Measurements from ENCODE around the gene OR51D1. TPM values are rescaled to one million over a fixed set of nuclear protein-coding genes. Genes with fewer than 3 reads are reported as not detected.

Gene OR51D1
- total RNA-seq, 4 donors from 2014 or later, result not detected

- Histone ChIP-seq H3K36me3 (no peaks in the 10 kb centered on the region), H3K27ac (no peak overlapping the region), H3K4me1 (no peaks in the 10 kb centered on the region), H3K9me3 (no peaks in the 10 kb centered on the region), H3K27me3 (no peaks in the 10 kb centered on the region), H3K4me3 (no peak overlapping the region)
- no peak for DNase-seq
- in situ Hi-C loops (cut with MboI; ENCODE audit: low sequenced_read_pairs in 4 of 4) (loop anchor here in 3 of 4 donors (10.0 to 25.0 kb wide), 4 partner anchors 189 to 1176 kb away; partner anchors contain the start of genes OR51F2 (in 2 of the 3), OR51L1 (in 1 of the 3) and OR52N2 (in 1 of the 3)), intact Hi-C loops (cut with DNase I; ENCODE audit: low total_unique reads) (loop anchor here (2.0 to 5.0 kb wide), 2 partner anchors 366 to 1717 kb away; no protein-coding TSS in a partner anchor)
- ATAC-seq, result no peak
- TF ChIP-seq CTCF (IDR thresholded peaks at IDR 0.05 in 4 of 5, conservative IDR thresholded peaks at IDR 0.05 in 1 of 5), result no peak
- TF ChIP-seq POLR2A (IDR thresholded peaks at IDR 0.05), result no peak
Measured at GRCh38 chr11:4636136-4636535, 1.1 kb upstream of the OR51D1 start.

GRCh38 chr11:4637662-4638047, 378 bp downstream of the OR51D1 start:
- intact Hi-C loops (cut with DNase I; ENCODE audit: low total_unique reads), result loop anchor here (1.0 to 5.0 kb wide), 3 partner anchors 189 to 1715 kb away; no protein-coding TSS in a partner anchor
- Histone ChIP-seq H3K4me3 (no peak overlapping the region), H3K27ac (no peak overlapping the region), H3K27me3 (no peaks in the 10 kb centered on the region), H3K36me3 (no peaks in the 10 kb centered on the region), H3K4me1 (no peaks in the 10 kb centered on the region), H3K9me3 (no peaks in the 10 kb centered on the region)
- no peak for ATAC-seq
- in situ Hi-C loops (cut with MboI; ENCODE audit: low sequenced_read_pairs in 4 of 4), result loop anchor here in 3 of 4 donors (10.0 to 25.0 kb wide), 4 partner anchors 187 to 1175 kb away; partner anchors contain the start of genes OR51F2 (in 2 of the 3), OR51L1 (in 1 of the 3) and OR52N2 (in 1 of the 3)
- no peak for DNase-seq
- TF ChIP-seq POLR2A (IDR thresholded peaks at IDR 0.05), result no peak
- TF ChIP-seq CTCF (IDR thresholded peaks at IDR 0.05 in 4 of 5, conservative IDR thresholded peaks at IDR 0.05 in 1 of 5), result no peak

- TF ChIP-seq POLR2A (IDR thresholded peaks at IDR 0.05), result no peak
- no peak for TF ChIP-seq CTCF (IDR thresholded peaks at IDR 0.05 in 4 of 5, conservative IDR thresholded peaks at IDR 0.05 in 1 of 5)
- ATAC-seq, result no peak
- Histone ChIP-seq H3K36me3 (no peaks in the 10 kb centered on the region), H3K4me3 (no peak overlapping the region), H3K27ac (no peak overlapping the region), H3K27me3 (no peaks in the 10 kb centered on the region), H3K9me3 (no peaks in the 10 kb centered on the region), H3K4me1 (no peaks in the 10 kb centered on the region)
- DNase-seq, result no peak
- intact Hi-C loops (cut with DNase I; ENCODE audit: low total_unique reads) (loop anchor here (5.0 kb wide), 1 partner anchor 362 kb away; no protein-coding TSS in a partner anchor), in situ Hi-C loops (cut with MboI; ENCODE audit: low sequenced_read_pairs in 4 of 4) (loop anchor here in 3 of 4 donors (10.0 to 25.0 kb wide), 4 partner anchors 185 to 1172 kb away; partner anchors contain the start of genes OR51F2 (in 2 of the 3), OR51L1 (in 1 of the 3) and OR52N2 (in 1 of the 3))
Measured at GRCh38 chr11:4639931-4640330, 2.7 kb downstream of the OR51D1 start.

DNA sequence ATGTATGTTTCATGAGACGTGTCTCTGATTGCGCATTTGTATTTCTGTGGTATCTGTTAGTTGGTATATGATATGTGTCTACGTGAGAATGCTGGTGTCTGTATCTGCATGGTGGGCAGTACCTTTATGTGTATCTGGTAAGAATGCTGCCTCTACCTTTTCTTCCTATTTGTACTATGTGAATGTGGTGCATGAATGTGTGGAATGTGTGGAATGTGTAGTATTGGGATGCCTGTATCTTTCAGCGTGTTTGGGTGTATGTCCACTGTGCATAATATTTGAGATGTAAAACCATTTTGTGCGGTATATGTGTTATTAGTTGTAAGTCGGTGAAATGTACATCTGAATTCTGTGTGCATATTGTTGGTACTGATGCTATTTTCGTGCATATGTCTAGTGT, 4.2 kb downstream of the OR51D1 start:
- no peak for DNase-seq
- ATAC-seq, result no peak
- peaks cover 8 to 14% of the 10 kb centered on the region in 2 donors for H3K4me1 ChIP-seq
- H3K27ac ChIP-seq, result peak overlapping the region in 2 of 4 donors; percentile 41 to 59
- in situ Hi-C loops (cut with MboI; ENCODE audit: low sequenced_read_pairs in 4 of 4) (loop anchor here in 2 of 4 donors (25.0 kb wide), 3 partner anchors 346 to 1171 kb away; partner anchors contain the start of genes OR51L1 (in 1 of the 2) and OR52N2 (in 1 of the 2)), intact Hi-C loops (cut with DNase I; ENCODE audit: low total_unique reads) (no loop called here)
- H3K4me3 ChIP-seq, result no peak overlapping the region
- TF ChIP-seq POLR2A (IDR thresholded peaks at IDR 0.05) (no peak), CTCF (IDR thresholded peaks at IDR 0.05 in 4 of 5, conservative IDR thresholded peaks at IDR 0.05 in 1 of 5) (no peak)
- H3K9me3 ChIP-seq, result no peaks in the 10 kb centered on the region
- no peaks in the 10 kb centered on the region for H3K36me3 ChIP-seq
- no peaks in the 10 kb centered on the region for H3K27me3 ChIP-seq
